Neuronal stem cell (in vitro differentiated cells): ENCODE measurements around the gene NAALADL2.
"Not testable (repeated sequence)": the region's sequence is repeated elsewhere in the genome, so short reads cannot be mapped to it uniquely, and the experiment has no call there.

ENCODE experiments used
- DNase-seq: peaks from one replicate; pipeline ENCODE4 v3.0.0-alpha.2; 2013; ENCODE audit warnings: low spot score
- H2AFZ ChIP-seq: one replicate; pipeline ENCODE4 v1.6.1; 2013; ENCODE audit warnings: mild to moderate bottlenecking, low read length, inconsistent platforms
- H2AK5ac ChIP-seq: 2 replicates; pipeline ENCODE4 v1.6.1; 2013; ENCODE audit warnings: low read depth, mild to moderate bottlenecking, inconsistent platforms, low read length, moderate library complexity, mixed read lengths
- H2BK120ac ChIP-seq: 2 replicates; pipeline ENCODE4 v1.6.1; 2013; ENCODE audit warnings: low read depth, mild to moderate bottlenecking, inconsistent platforms, low read length, moderate library complexity, mixed read lengths
- H2BK12ac ChIP-seq: one replicate; pipeline ENCODE4 v1.6.1; 2013; ENCODE audit warnings: low read length, inconsistent platforms
- H2BK15ac ChIP-seq: 2 replicates; pipeline ENCODE4 v1.6.1; 2013; ENCODE audit warnings: mild to moderate bottlenecking, low read length, inconsistent platforms, mixed read lengths
- H2BK5ac ChIP-seq: one replicate; pipeline ENCODE4 v1.6.1; 2013; ENCODE audit warnings: inconsistent platforms, mild to moderate bottlenecking, low read length, moderate library complexity
- H3K14ac ChIP-seq: one replicate; pipeline ENCODE4 v1.6.1; 2013; ENCODE audit warnings: low read length, inconsistent platforms
- H3K18ac ChIP-seq: 2 replicates; pipeline ENCODE4 v1.6.1; 2013; ENCODE audit warnings: low read length, inconsistent platforms
- H3K23ac ChIP-seq: 2 replicates; pipeline ENCODE4 v1.6.1; 2013; ENCODE audit warnings: low read depth, mild to moderate bottlenecking, mixed read lengths, low read length, inconsistent platforms; ENCODE audit not compliant: poor library complexity
- H3K27ac ChIP-seq: replicated peaks from 3 replicates; pipeline ENCODE4 v1.5.1; 2013; ENCODE audit warnings: low read length, inconsistent platforms
- H3K27me3 ChIP-seq, 3 experiments: 2 replicates each; pipeline ENCODE4 v1.6.1; 2013; ENCODE audit warnings: low read length in 3 of 3, mild to moderate bottlenecking in 2 of 3, inconsistent platforms in 1 of 3, low read depth in 1 of 3, mixed read lengths in 1 of 3, moderate library complexity in 1 of 3; ENCODE audit not compliant: control insufficient read depth in 3 of 3, insufficient read depth in 3 of 3
- H3K36me3 ChIP-seq, 2 donors: replicated peaks in 1 of 2; 2 replicates each; pipeline ENCODE4 v1.6.1; 2013; ENCODE audit warnings: low read length in 2 of 2; ENCODE audit not compliant: control insufficient read depth in 2 of 2, insufficient read depth in 2 of 2
- H3K4ac ChIP-seq: 2 replicates; pipeline ENCODE4 v1.6.1; 2013; ENCODE audit warnings: inconsistent platforms, mild to moderate bottlenecking, low read length, moderate library complexity
- H3K4me1 ChIP-seq, 2 donors: 1 replicate in 1 of 2; 2 replicates in 1 of 2; pipeline ENCODE4 v1.6.1; 2013; ENCODE audit warnings: low read length in 2 of 2, low read depth in 1 of 2; ENCODE audit not compliant: control insufficient read depth in 2 of 2, insufficient read depth in 1 of 2
- H3K4me2 ChIP-seq: one replicate; pipeline ENCODE4 v1.6.1; 2013; ENCODE audit warnings: mild to moderate bottlenecking, low read length, inconsistent platforms; ENCODE audit not compliant: insufficient read depth, poor library complexity, severe bottlenecking
- H3K4me3 ChIP-seq, 2 donors: 2 replicates each; pipeline ENCODE4 v1.5.1; 2013; ENCODE audit warnings: low read length in 2 of 2, mild to moderate bottlenecking in 2 of 2, inconsistent platforms in 1 of 2, moderate library complexity in 1 of 2
- H3K79me1 ChIP-seq: one replicate; pipeline ENCODE4 v1.6.1; 2013; ENCODE audit warnings: low read depth, mild to moderate bottlenecking, inconsistent platforms, low read length, moderate library complexity
- H3K9ac ChIP-seq: one replicate; pipeline ENCODE4 v1.6.1; 2013; ENCODE audit warnings: mild to moderate bottlenecking, low read depth, low read length, inconsistent platforms; ENCODE audit not compliant: poor library complexity
- H3K9me3 ChIP-seq, 2 donors: replicated peaks in 1 of 2; 2 replicates each; pipeline versions ENCODE3 to v1.6.1; 2013; ENCODE audit warnings: low read length in 2 of 2, mild to moderate bottlenecking in 2 of 2, inconsistent platforms in 1 of 2, low read depth in 1 of 2, mixed read lengths in 1 of 2, moderate library complexity in 1 of 2; ENCODE audit not compliant: control insufficient read depth in 2 of 2, insufficient read depth in 1 of 2
- H4K8ac ChIP-seq: one replicate; pipeline ENCODE4 v1.6.1; 2013; ENCODE audit warnings: low read depth, mild to moderate bottlenecking, inconsistent platforms, low read length, moderate library complexity
- H4K91ac ChIP-seq: one replicate; pipeline ENCODE4 v1.6.1; 2013; ENCODE audit warnings: low read length, low read depth, mild to moderate bottlenecking, inconsistent platforms; ENCODE audit not compliant: poor library complexity
- WGBS, 2 donors: extraction: QIAGEN DNeasy Blood & Tissue Kit; methylation state at CpG; one replicate each; pipeline ENCODE4 v1.1.7; 2013; ENCODE audit warnings: missing lambda C conversion rate in 2 of 2, mixed read lengths in 1 of 2; ENCODE audit not compliant: insufficient read length in 2 of 2, insufficient replicate concordance in 1 of 2; ENCODE audit errors: extremely low coverage in 2 of 2; 5-methylcytosine and 5-hydroxymethylcytosine counted together

The NAALADL2 gene

GRCh38 chr3:175270198-175270837 is 411.2 kb downstream of the NAALADL2 start:
- Histone ChIP-seq H3K23ac (no peak overlapping the region), H3K4me2 (no peak overlapping the region), H4K8ac (no peak overlapping the region), H3K36me3 (no peaks in the 10 kb centered on the region), H2AK5ac (no peak overlapping the region), H3K79me1 (no peaks in the 10 kb centered on the region), H3K4me1 (peaks cover 0 to 8% of the 10 kb centered on the region in 2 donors), H2BK120ac (no peak overlapping the region), H4K91ac (no peak overlapping the region), H3K4me3 (no peak overlapping the region), H3K27me3 (no peaks in the 10 kb centered on the region), H3K4ac (no peak overlapping the region), H2BK15ac (no peak overlapping the region), H2AFZ (peak overlapping the region; percentile 31), H3K14ac (no peak overlapping the region), H2BK5ac (no peak overlapping the region), H3K9me3 (no peaks in the 10 kb centered on the region), H3K27ac (no peak overlapping the region), H3K18ac (no peak overlapping the region), H2BK12ac (no peak overlapping the region), H3K9ac (no peak overlapping the region)
- no CpG with 5 or more reads among the region's 5 CpGs for WGBS, 2 donors
- no peak for DNase-seq

GRCh38 chr3:175270866-175271265 is 411.7 kb downstream of the NAALADL2 start:
- Histone ChIP-seq H2BK12ac (no peak overlapping the region), H3K23ac (no peak overlapping the region), H2AFZ (no peak overlapping the region), H4K8ac (no peak overlapping the region), H3K9ac (no peak overlapping the region), H3K4ac (no peak overlapping the region), H3K14ac (no peak overlapping the region), H3K9me3 (no peaks in the 10 kb centered on the region), H3K4me1 (peaks cover 0 to 8% of the 10 kb centered on the region in 2 donors), H3K36me3 (no peaks in the 10 kb centered on the region), H2BK15ac (no peak overlapping the region), H3K4me3 (no peak overlapping the region), H3K79me1 (no peaks in the 10 kb centered on the region), H2BK120ac (no peak overlapping the region), H3K4me2 (no peak overlapping the region), H3K27me3 (no peaks in the 10 kb centered on the region), H3K18ac (no peak overlapping the region), H2BK5ac (no peak overlapping the region), H2AK5ac (no peak overlapping the region), H4K91ac (no peak overlapping the region), H3K27ac (no peak overlapping the region)
- DNase-seq, result no peak

- H2AK5ac ChIP-seq, H2BK120ac ChIP-seq, H3K9ac ChIP-seq, H2AFZ ChIP-seq, H4K91ac ChIP-seq, H3K27me3 ChIP-seq, H3K4me3 ChIP-seq, H2BK12ac ChIP-seq, H3K18ac ChIP-seq, H3K23ac ChIP-seq, DNase-seq, H3K27ac ChIP-seq, H2BK15ac ChIP-seq, H2BK5ac ChIP-seq, H3K9me3 ChIP-seq, H4K8ac ChIP-seq, H3K4ac ChIP-seq, H3K4me1 ChIP-seq, H3K79me1 ChIP-seq, H3K36me3 ChIP-seq, H3K14ac ChIP-seq, H3K4me2 ChIP-seq: not testable (repeated sequence)
- no CpG with 5 or more reads among the region's 11 CpGs for WGBS, 2 donors
Observed at GRCh38 chr3:175271465-175271864, 412.3 kb downstream of the NAALADL2 start.

GRCh38 chr3:175272392-175272791 is 413.3 kb downstream of the NAALADL2 start:
- H3K4me3 ChIP-seq, result no peak overlapping the region

More at GRCh38 chr3:175272392-175272791, 413.3 kb downstream of the NAALADL2 start:
- no peak overlapping the region for H2BK15ac ChIP-seq
- no peak overlapping the region for H3K27ac ChIP-seq
- H3K27me3 ChIP-seq, result no peaks in the 10 kb centered on the region
- no peak overlapping the region for H3K4ac ChIP-seq
- no peak overlapping the region for H2AFZ ChIP-seq
- peaks cover 0 to 8% of the 10 kb centered on the region in 2 donors for H3K4me1 ChIP-seq
- H3K14ac ChIP-seq, result no peak overlapping the region
- H3K9me3 ChIP-seq, result no peaks in the 10 kb centered on the region
- no peak overlapping the region for H2AK5ac ChIP-seq
- H3K18ac ChIP-seq, result no peak overlapping the region
- H3K9ac ChIP-seq, result no peak overlapping the region
- H3K23ac ChIP-seq, result no peak overlapping the region
- H3K36me3 ChIP-seq, result no peaks in the 10 kb centered on the region
- H2BK12ac ChIP-seq, result no peak overlapping the region
- DNase-seq, result no peak
- no CpG with 5 or more reads among the region's 1 CpG for WGBS, 2 donors
- H2BK120ac ChIP-seq, result no peak overlapping the region
- H3K79me1 ChIP-seq, result no peaks in the 10 kb centered on the region
- no peak overlapping the region for H4K8ac ChIP-seq
- H2BK5ac ChIP-seq, result no peak overlapping the region
- no peak overlapping the region for H4K91ac ChIP-seq
- H3K4me2 ChIP-seq, result no peak overlapping the region
